Adrenal gland (tissue), 19 donors: ENCODE data around the gene MS4A5. TPM values are rescaled to one million over a fixed set of nuclear protein-coding genes. Genes with fewer than 3 reads are reported as not detected.
A peak's percentile ranks its signal among the peaks of the same experiment; 100 is the strongest.

Source experiments
- DNase-seq, 7 donors: peaks; one replicate each; pipeline ENCODE4 v3.0.0-alpha.2; 2019 to 2020
- H3K27ac ChIP-seq, 5 donors: fragments of 200-600 bp; sonication (generic) in 4 of 5; 1 replicate in 3 of 5; 2 replicates in 2 of 5; pipeline versions ENCODE4 v1.5.1 to v1.8.0; 2016 to 2020; ENCODE audit warnings: mild to moderate bottlenecking in 1 of 5
- H3K27me3 ChIP-seq: fragments of 200-600 bp; 2 replicates; pipeline ENCODE4 v1.8.0; 2021
- H3K36me3 ChIP-seq, 2 donors: fragments of 200-600 bp; replicated peaks in 1 of 2; 1 replicate in 1 of 2; 2 replicates in 1 of 2; pipeline versions ENCODE4 v1.5.1 to v1.8.0; 2018 to 2022
- H3K4me1 ChIP-seq, 2 donors: fragments of 200-600 bp; replicated peaks in 1 of 2; 1 replicate in 1 of 2; 2 replicates in 1 of 2; pipeline versions ENCODE4 v1.5.1 to v1.8.0; 2018 to 2021
- H3K4me3 ChIP-seq, 4 donors: fragments of 200-600 bp; sonication (generic) in 3 of 4; one replicate each; pipeline ENCODE4 v1.5.1; 2016 to 2018
- H3K9me3 ChIP-seq, 3 donors: fragments of 200-600 bp; sonication (generic) in 1 of 3; replicated peaks in 1 of 3; 1 replicate in 2 of 3; 2 replicates in 1 of 3; pipeline versions ENCODE4 v1.5.1 to v1.8.0; 2016 to 2021
- POLR2A ChIP-seq, 2 donors: fragments of 450-650 bp; IDR thresholded peaks; one replicate each; pipeline ENCODE4 v1.6.1; 2017; ENCODE audit warnings: antibody characterized with exemption in 2 of 2, mild to moderate bottlenecking in 2 of 2, moderate library complexity in 1 of 2
- WGBS, 4 donors: extraction: QIAGEN DNeasy Blood & Tissue Kit in 2 of 4; methylation state at CpG; one replicate each; pipeline versions ENCODE4 v1.1.5 to v1.1.7; 2013 to 2017; 5-methylcytosine and 5-hydroxymethylcytosine counted together
- intact Hi-C, 2 donors: fragments of 100-400 bp; cut with DNase I; formaldehyde crosslinking; loops; one replicate each; pipeline versions ENCODE4 v1.14.1 to v1.15.0; 2022 to 2023
- long read RNA-seq, 10 donors: library from polyadenylated mRNA in 3 of 10; unstranded in 2 of 10; stranded (forward) in 1 of 10; transcript quantifications; one replicate each; pipeline ENCODE4 v2.0.0 and lab custom pipeline, GENCODE V29; 2021 to 2026
- polyA plus RNA-seq, 3 donors: library from polyadenylated mRNA; stranded (reverse); fragments of 200-250 nt in 2 of 3; fragments of 350-450 nt in 1 of 3; fragmentation: Illumina TruSeq in 1 of 3; extraction: RNeasy Lipid Tissue Mini Kit (QIAGEN cat#74804) in 1 of 3; gene quantifications; one replicate each; pipeline ENCODE4 v1.2.3, GENCODE V29; 2013 to 2014
- total RNA-seq, 9 donors: library from RNA; depleted of rRNA in 4 of 9; stranded (reverse); fragments of >200 nt in 4 of 9; fragments of 120-200 nt in 1 of 9; fragmentation: NEBNext Ultra II Directional in 1 of 9; extraction: Animal tissue kit (Norgen Biotek cat#: 25700) in 1 of 9; gene quantifications; one replicate each; pipeline versions ENCODE4 v1.1.0 to v1.2.4, GENCODE V29; 2013 to 2023
- TF ChIP-seq, protein P1 (sequence below), 6 experiments: fragments of 450-650 bp in 4 of 6; fragments of 200-600 bp in 2 of 6; sonication (generic) in 1 of 6; IDR thresholded peaks; 1 replicate in 5 of 6; 2 replicates in 1 of 6; pipeline versions ENCODE4 v1.5.1 to v1.8.0; 2016 to 2021; ENCODE audit warnings: antibody characterized with exemption in 6 of 6, mild to moderate bottlenecking in 2 of 6, moderate library complexity in 1 of 6
- donor health status: healthy with polysubstance abuse.
- donor health status: Bipolar disorder and iron deficiency.
- donor health status: DM: yes; HTN: yes; CAD: no.
- donor health status: DM: no; HTN: no; CAD: no.
- donor health status: DM: no; HTN: no; CAD: no.
- donor health status: DM: yes; HTN: yes; CAD: no.

The MS4A5 gene, protein sequence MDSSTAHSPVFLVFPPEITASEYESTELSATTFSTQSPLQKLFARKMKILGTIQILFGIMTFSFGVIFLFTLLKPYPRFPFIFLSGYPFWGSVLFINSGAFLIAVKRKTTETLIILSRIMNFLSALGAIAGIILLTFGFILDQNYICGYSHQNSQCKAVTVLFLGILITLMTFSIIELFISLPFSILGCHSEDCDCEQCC
- total RNA-seq, result not detected
- not detected for polyA plus RNA-seq
- long read RNA-seq, donor 1, result 0 reads
- long read RNA-seq, donor 2, result 0 reads
- long read RNA-seq, donor 3, result 0 reads
- long read RNA-seq, donor 4, result 0 reads
- long read RNA-seq, donor 5, result 0 reads
- long read RNA-seq, donor 6, result 0 reads
- long read RNA-seq, donor 7, result 0 reads
- long read RNA-seq, donor 8, result 0 reads
- long read RNA-seq, donor 9, result 0 reads
- long read RNA-seq, donor 10, result 0 reads

DNA sequence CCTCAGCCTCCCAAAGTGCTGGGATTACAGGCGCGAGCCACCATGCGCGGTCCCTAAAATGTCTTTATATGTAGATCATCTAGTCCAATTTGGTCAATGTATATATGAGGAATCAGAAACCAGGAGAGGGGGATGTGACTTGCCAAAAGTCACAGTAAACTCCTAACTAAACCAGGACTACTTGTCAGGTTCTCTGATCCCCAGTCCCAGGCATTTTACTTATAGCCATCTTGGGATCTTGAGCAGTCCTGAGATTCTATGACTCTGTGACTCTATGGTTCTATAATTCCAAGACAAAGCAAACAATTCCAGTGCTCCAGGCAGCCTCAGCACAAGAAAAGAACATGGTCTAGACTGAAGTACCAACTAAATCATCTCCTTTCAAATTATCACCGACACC lies at the start of gene MS4A5:
TSS of gene MS4A5 (plus strand) at position 301 of the 400 bp plus-strand sequence. CDS start 103 bp downstream, outside the sequence.
- H3K36me3 ChIP-seq, result no peaks in the 10 kb centered on the region
- no peak within 1 kb of the TSS for H3K27ac ChIP-seq
- WGBS, 4 donors, result 86 to 95% (median 94%) methylated on average over 5 of the region's 5 CpGs
- H3K27me3 ChIP-seq, result no peaks in the 10 kb centered on the region
- no peak for TF ChIP-seq POLR2A (IDR thresholded peaks at IDR 0.05)
- TF ChIP-seq, protein P1, sequence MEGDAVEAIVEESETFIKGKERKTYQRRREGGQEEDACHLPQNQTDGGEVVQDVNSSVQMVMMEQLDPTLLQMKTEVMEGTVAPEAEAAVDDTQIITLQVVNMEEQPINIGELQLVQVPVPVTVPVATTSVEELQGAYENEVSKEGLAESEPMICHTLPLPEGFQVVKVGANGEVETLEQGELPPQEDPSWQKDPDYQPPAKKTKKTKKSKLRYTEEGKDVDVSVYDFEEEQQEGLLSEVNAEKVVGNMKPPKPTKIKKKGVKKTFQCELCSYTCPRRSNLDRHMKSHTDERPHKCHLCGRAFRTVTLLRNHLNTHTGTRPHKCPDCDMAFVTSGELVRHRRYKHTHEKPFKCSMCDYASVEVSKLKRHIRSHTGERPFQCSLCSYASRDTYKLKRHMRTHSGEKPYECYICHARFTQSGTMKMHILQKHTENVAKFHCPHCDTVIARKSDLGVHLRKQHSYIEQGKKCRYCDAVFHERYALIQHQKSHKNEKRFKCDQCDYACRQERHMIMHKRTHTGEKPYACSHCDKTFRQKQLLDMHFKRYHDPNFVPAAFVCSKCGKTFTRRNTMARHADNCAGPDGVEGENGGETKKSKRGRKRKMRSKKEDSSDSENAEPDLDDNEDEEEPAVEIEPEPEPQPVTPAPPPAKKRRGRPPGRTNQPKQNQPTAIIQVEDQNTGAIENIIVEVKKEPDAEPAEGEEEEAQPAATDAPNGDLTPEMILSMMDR (IDR thresholded peaks at IDR 0.05), result no peak
- no peaks in the 10 kb centered on the region for H3K9me3 ChIP-seq
- no peaks in the 10 kb centered on the region for H3K4me1 ChIP-seq
- DNase-seq, result no peak
- H3K4me3 ChIP-seq, result no peak within 1 kb of the TSS
- intact Hi-C loops, result no loop called here

- Histone ChIP-seq H3K36me3 (no peaks in the 10 kb centered on the region), H3K9me3 (no peaks in the 10 kb centered on the region), H3K27ac (peak overlapping the region in 2 of 5 donors; percentile 41 to 71), H3K4me1 (no peaks in the 10 kb centered on the region), H3K4me3 (no peak overlapping the region), H3K27me3 (no peaks in the 10 kb centered on the region)
- peak in 1 of 7 donors; percentile 34 for DNase-seq
- intact Hi-C loops, result no loop called here
- 35 to 46% (median 40%) methylated on average over 5 of the region's 5 CpGs for WGBS, 4 donors
- TF ChIP-seq, protein P1 (IDR thresholded peaks at IDR 0.05), result no peak
- no peak for TF ChIP-seq POLR2A (IDR thresholded peaks at IDR 0.05)
Measured at GRCh38 chr11:60389279-60389910, 40.0 kb upstream of the MS4A5 start.

DNA sequence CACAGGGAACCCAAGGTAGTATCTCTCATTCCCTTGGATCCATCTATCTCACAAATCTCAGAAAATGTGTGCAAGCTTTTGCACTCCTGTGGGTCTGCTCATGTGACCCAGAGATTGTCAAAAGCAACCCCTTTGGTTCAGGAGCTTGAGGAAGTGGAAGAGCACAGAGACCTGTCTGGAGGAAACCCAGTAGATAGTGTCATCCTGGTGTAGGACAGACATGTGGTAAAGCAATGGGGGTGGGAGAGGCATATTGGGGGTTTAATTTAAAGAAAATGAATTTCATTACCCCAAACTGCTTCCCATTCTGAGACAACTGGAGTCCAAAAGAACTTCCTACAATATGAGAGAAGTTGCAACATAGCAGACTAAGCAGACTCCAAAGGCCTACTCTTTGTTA lies 39.0 kb upstream of the MS4A5 start:
- H3K9me3 ChIP-seq, result no peaks in the 10 kb centered on the region
- no peaks in the 10 kb centered on the region for H3K27me3 ChIP-seq
- H3K4me1 ChIP-seq, result no peaks in the 10 kb centered on the region
- H3K27ac ChIP-seq, result peak overlapping the region in 2 of 5 donors; percentile 21 to 48
- TF ChIP-seq, protein P1 (IDR thresholded peaks at IDR 0.05), result no peak
- no peak for TF ChIP-seq POLR2A (IDR thresholded peaks at IDR 0.05)
- H3K4me3 ChIP-seq, result no peak overlapping the region
- no peaks in the 10 kb centered on the region for H3K36me3 ChIP-seq
- intact Hi-C loops, result no loop called here
- DNase-seq, result no peak

DNA sequence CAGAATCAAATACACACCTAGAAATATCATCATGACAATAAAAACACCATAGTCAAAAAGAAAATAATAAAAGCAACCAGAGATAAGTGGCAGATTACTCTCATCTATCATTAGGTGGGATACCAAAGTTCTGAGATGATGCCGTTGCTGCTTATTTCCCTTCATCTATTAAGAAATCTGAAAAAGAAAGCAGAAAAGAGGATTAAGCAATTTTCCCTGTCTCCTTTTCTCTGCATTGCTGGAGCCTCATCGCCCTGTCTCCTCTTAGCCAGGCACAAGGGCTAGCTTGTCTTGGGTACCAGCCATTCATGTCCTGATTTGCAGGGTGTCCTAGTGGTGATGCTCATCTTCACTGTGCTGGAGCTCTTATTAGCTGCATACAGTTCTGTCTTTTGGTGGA lies 37.0 kb upstream of the MS4A5 start:
- Histone ChIP-seq H3K36me3 (no peaks in the 10 kb centered on the region), H3K4me3 (no peak overlapping the region), H3K4me1 (no peaks in the 10 kb centered on the region), H3K27ac (no peak overlapping the region), H3K27me3 (no peaks in the 10 kb centered on the region), H3K9me3 (no peaks in the 10 kb centered on the region)
- WGBS, 4 donors, result 64 to 76% (median 71%) methylated on average over 2 of the region's 2 CpGs
- DNase-seq, result no peak
- intact Hi-C loops, result no loop called here
- TF ChIP-seq, protein P1 (IDR thresholded peaks at IDR 0.05), result no peak
- no peak for TF ChIP-seq POLR2A (IDR thresholded peaks at IDR 0.05)
